HepG2 (cell line): Measurements from ENCODE around the gene KCNAB2. TPM values are rescaled to one million over a fixed set of nuclear protein-coding genes. Genes with fewer than 3 reads are reported as not detected.

ENCODE experiments used
- ATAC-seq: fragments of 200-7000 bp; cut with Tn5 transposase; 3 replicates; pipeline ENCODE4 v1.9.1; 2020; ENCODE audit warnings: mild to moderate bottlenecking, moderate library complexity
- BruUV-seq: library from RNA; stranded (reverse); fragments of 400-500 nt; replicated peaks from 2 replicates; lab custom pipeline; 2021; lab: Mats Ljungman, UMichigan
- CTCF ChIA-PET: fragments of 300-600 bp; formaldehyde crosslinking; extraction: SDS; loops from one replicate; lab custom pipeline; 2021; ENCODE audit warnings: low total read pairs, inconsistent platforms, low intra/inter-chr PET ratio; lab: Yijun Ruan, JAX
- POLR2A ChIA-PET: fragments of 350-600 bp; sonication (Branson Sonifier 250); formaldehyde crosslinking; loops from one replicate; lab custom pipeline; 2020; ENCODE audit warnings: antibody characterized with exemption, inconsistent platforms; lab: Yijun Ruan, JAX
- DNase-seq: peaks from one replicate; pipeline ENCODE4 v3.0.0-alpha.2; 2015; ENCODE audit warnings: low spot score
- FAIRE-seq: peaks from 3 replicates; lab custom pipeline; 2011; peaks lifted over from hg19 to GRCh38; lab: Jason Lieb, UNC
- H2AFZ ChIP-seq: one replicate; pipeline ENCODE4 v1.6.1; 2011; ENCODE audit warnings: low read length, inconsistent platforms
- H3K27ac ChIP-seq: fragments of 300-600 bp; 3 replicates; pipeline ENCODE4 v1.8.0; 2011; ENCODE audit warnings: mixed run types, mild to moderate bottlenecking, mixed read lengths, low read length, inconsistent platforms; ENCODE audit not compliant: insufficient read depth; ENCODE audit errors: extremely low read length
- H3K27me3 ChIP-seq, 2 experiments: fragments of 200-600 bp in 1 of 2; 2 replicates in 1 of 2; 3 replicates in 1 of 2; pipeline versions ENCODE4 v1.6.0 to v1.8.0; 2011; ENCODE audit warnings: low read length in 2 of 2, mild to moderate bottlenecking in 2 of 2, moderate library complexity in 2 of 2, inconsistent platforms in 1 of 2; ENCODE audit not compliant: insufficient read depth in 2 of 2, control insufficient read depth in 1 of 2
- H3K36me3 ChIP-seq, 2 experiments: fragments of 200-600 bp in 1 of 2; replicated peaks in 1 of 2; 2 replicates in 1 of 2; 3 replicates in 1 of 2; pipeline versions ENCODE4 v1.5.1 to v1.8.0; 2011; ENCODE audit warnings: low read length in 2 of 2, inconsistent platforms in 1 of 2; ENCODE audit not compliant: insufficient read depth in 2 of 2, control insufficient read depth in 1 of 2
- H3K4me1 ChIP-seq: 2 replicates; pipeline ENCODE4 v1.5.1; 2012; ENCODE audit warnings: low read length, inconsistent platforms; ENCODE audit not compliant: insufficient read depth
- H3K4me2 ChIP-seq: 2 replicates; pipeline ENCODE4 v1.6.0; 2011; ENCODE audit warnings: low read depth, low read length, inconsistent platforms
- H3K4me3 ChIP-seq, 3 experiments: fragments of 200-600 bp in 1 of 3; sonication (generic), shearing (Covaris generic) in 1 of 3; replicated peaks in 1 of 3; 2 replicates each; pipeline ENCODE4 v1.5.1; 2011 to 2016; ENCODE audit warnings: low read length in 3 of 3, inconsistent platforms in 2 of 3, low read depth in 2 of 3, mild to moderate bottlenecking in 2 of 3, control low read depth in 1 of 3, mixed read lengths in 1 of 3; ENCODE audit not compliant: insufficient read depth in 1 of 3
- H3K79me2 ChIP-seq: one replicate; pipeline ENCODE4 v1.6.1; 2011; ENCODE audit warnings: low read length, inconsistent platforms; ENCODE audit not compliant: insufficient read depth
- H3K9ac ChIP-seq: 2 replicates; pipeline ENCODE4 v1.6.0; 2011; ENCODE audit warnings: mild to moderate bottlenecking, low read depth, low read length, inconsistent platforms; ENCODE audit not compliant: insufficient read depth
- H3K9me3 ChIP-seq: 2 replicates; pipeline ENCODE4 v1.5.1; 2012; ENCODE audit warnings: mild to moderate bottlenecking, low read length
- H4K20me1 ChIP-seq: 2 replicates; pipeline ENCODE4 v1.6.0; 2011; ENCODE audit warnings: inconsistent platforms, mild to moderate bottlenecking, low read length, moderate library complexity; ENCODE audit not compliant: insufficient read depth
- ATF1 ChIP-seq: IDR thresholded peaks from 2 replicates; pipeline ENCODE4 v1.6.1; 2016; ENCODE audit warnings: mild to moderate bottlenecking, control low read depth
- KLF12 ChIP-seq: sonication (generic); formaldehyde crosslinking; IDR thresholded peaks from 2 replicates; pipeline ENCODE4 v1.4.0; 2020; ENCODE audit warnings: missing genetic modification reagents, borderline replicate concordance
- MTA1 ChIP-seq: sonication (generic); formaldehyde crosslinking; IDR thresholded peaks from 2 replicates; pipeline ENCODE4 v1.4.0; 2020; ENCODE audit warnings: missing genetic modification reagents, mild to moderate bottlenecking, borderline replicate concordance
- NR2F1 ChIP-seq, 2 experiments: fragments of 450-650 bp in 1 of 2; formaldehyde crosslinking in 1 of 2; IDR thresholded peaks; 2 replicates each; pipeline versions ENCODE4 v1.5.0 to v1.6.1; 2016 to 2020; ENCODE audit warnings: mild to moderate bottlenecking in 1 of 2, missing compliant biosample characterization in 1 of 2, missing genetic modification reagents in 1 of 2, moderate library complexity in 1 of 2
- PATZ1 ChIP-seq: sonication (generic); formaldehyde crosslinking; IDR thresholded peaks from 2 replicates; pipeline ENCODE4 v1.4.0; 2020; ENCODE audit warnings: missing genetic modification reagents
- RCOR2 ChIP-seq: IDR thresholded peaks from 2 replicates; pipeline ENCODE4 v1.6.1; 2016; ENCODE audit warnings: missing biosample characterization, missing genetic modification reagents
- SNAI1 ChIP-seq: sonication (generic); formaldehyde crosslinking; IDR thresholded peaks from 2 replicates; pipeline ENCODE4 v1.5.0; 2020; ENCODE audit warnings: mild to moderate bottlenecking, missing genetic modification reagents, borderline replicate concordance
- TBL1XR1 ChIP-seq: fragments of 150-350 bp; IDR thresholded peaks from 2 replicates; pipeline ENCODE4 v1.6.1; 2014; ENCODE audit warnings: borderline replicate concordance, low read length; ENCODE audit not compliant: partially characterized antibody
- ZKSCAN5 ChIP-seq: sonication (generic); formaldehyde crosslinking; IDR thresholded peaks from 2 replicates; pipeline ENCODE4 v1.5.1; 2020; ENCODE audit warnings: mild to moderate bottlenecking, missing genetic modification reagents
- ZNF564 ChIP-seq: sonication (generic); formaldehyde crosslinking; IDR thresholded peaks from 2 replicates; pipeline ENCODE4 v1.8.1; 2023; ENCODE audit warnings: mild to moderate bottlenecking, missing genetic modification reagents
- ZSCAN9 ChIP-seq: IDR thresholded peaks from 2 replicates; pipeline ENCODE4 v1.6.1; 2016; ENCODE audit warnings: borderline replicate concordance
- WGBS: methylation state at CpG from one replicate; pipeline ENCODE4 v1.1.6; 2017; ENCODE audit warnings: low lambda C conversion rate; 5-methylcytosine and 5-hydroxymethylcytosine counted together
- in situ Hi-C: cut with HindIII; loops from 2 replicates; pipeline ENCODE4 v1.10.0; 2017; ENCODE audit warnings: low pct_unique_long_range_greater_than_20kb; ENCODE audit not compliant: extremely low pct_ligation_motif_present
- intact Hi-C: fragments of 100-400 bp; cut with micrococcal nuclease; formaldehyde crosslinking; loops from one replicate; pipeline ENCODE4 v1.10.0; 2022; ENCODE audit not compliant: unreplicated experiment
- polyA plus RNA-seq, 8 experiments: library from polyadenylated mRNA; depleted of rRNA in 3 of 8; stranded (reverse) in 7 of 8; unstranded in 1 of 8; fragments of >200 nt; fragmentation: Illumina TruSeq in 4 of 8; extraction: Trizol in 4 of 8; gene quantifications; 2 replicates each; pipeline versions ENCODE4 v1.2.1 to v1.2.3, GENCODE V29; 2011 to 2016; ENCODE audit warnings: low read depth in 4 of 8, missing spikeins in 1 of 8, mixed read lengths in 1 of 8; ENCODE audit not compliant: insufficient read depth in 1 of 8
- total RNA-seq, 5 experiments: library from RNA; depleted of rRNA; stranded (reverse); fragments of >200 nt; fragmentation: Illumina TruSeq; extraction: Trizol; gene quantifications; 2 replicates each; pipeline ENCODE4 v1.2.3, GENCODE V29; 2016; ENCODE audit warnings: low read depth in 1 of 5

Gene KCNAB2
- total and polyA plus RNA-seq, 2 of the 13 experiments (the other 11 are each of a cell fraction or from before 2014, with no cell fraction given) = 6.2 to 8.8 TPM

- 87% methylated on average over 3 of the region's 3 CpGs for WGBS
- POLR2A ChIA-PET = no interaction called here
Measured at GRCh38 chr1:6011946-6012258, 33.8 kb upstream of the KCNAB2 start.

GRCh38 chr1:6012529-6013318 is 33.0 kb upstream of the KCNAB2 start:
- FAIRE-seq = no peak
- no peak overlapping the region for H3K4me3 ChIP-seq
- ATAC-seq = no peak
- H3K9ac ChIP-seq = no peak overlapping the region
- DNase-seq = no peak
- H3K36me3 ChIP-seq = no peaks in the 10 kb centered on the region
- ChIA-PET CTCF (no interaction called here), POLR2A (no interaction called here)
- peaks cover 20% of the 10 kb centered on the region for H3K4me1 ChIP-seq
- no TSS peak for BruUV-seq
- no peak overlapping the region for H3K4me2 ChIP-seq
- no peaks in the 10 kb centered on the region; a peak in 1 of 5 replicates for H3K27me3 ChIP-seq
- no peak overlapping the region for H3K27ac ChIP-seq
- TF ChIP-seq RCOR2 (CRISPR knock-in tag) (no peak), NR2F1 (CRISPR knock-in tag; IDR thresholded peaks at IDR 0.05) (no peak), ZSCAN9 (CRISPR knock-in tag) (no peak), SNAI1 (no peak), ZKSCAN5 (CRISPR knock-in tag) (peak; percentile 85), KLF12 (CRISPR knock-in tag) (no peak), PATZ1 (CRISPR knock-in tag) (no peak), ATF1 (CRISPR knock-in tag) (no peak), TBL1XR1 (no peak)
- H4K20me1 ChIP-seq = no peaks in the 10 kb centered on the region
- no peaks in the 10 kb centered on the region for H3K9me3 ChIP-seq
- no peaks in the 10 kb centered on the region for H3K79me2 ChIP-seq
- 71% methylated on average over 13 of the region's 17 CpGs for WGBS
- intact Hi-C loops (no loop called here), in situ Hi-C loops (no loop called here)
- no peak overlapping the region for H2AFZ ChIP-seq

More at GRCh38 chr1:6011946-6012258, 33.8 kb upstream of the KCNAB2 start:
- CTCF ChIA-PET = no interaction called here
- DNase-seq = no peak
- H3K9ac ChIP-seq = no peak overlapping the region
- no peaks in the 10 kb centered on the region for H3K9me3 ChIP-seq
- no peaks in the 10 kb centered on the region for H3K36me3 ChIP-seq
- H3K4me3 ChIP-seq = no peak overlapping the region
- no peaks in the 10 kb centered on the region; a peak in 1 of 5 replicates for H3K27me3 ChIP-seq
- no peak for ATAC-seq
- no TSS peak for BruUV-seq
- TF ChIP-seq MTA1 (no peak), ZKSCAN5 (CRISPR knock-in tag) (peak; percentile 85; the same call in 1 of the 2 replicates), ZNF564 (CRISPR knock-in tag) (no peak)
- TF ChIP-seq, all 625 proteins: peak for 1
- H3K79me2 ChIP-seq = no peaks in the 10 kb centered on the region
- in situ Hi-C loops = no loop called here
- intact Hi-C loops = no loop called here
- H3K4me1 ChIP-seq = peaks cover 20% of the 10 kb centered on the region
- H3K27ac ChIP-seq = no peak overlapping the region
- FAIRE-seq = no peak
- H4K20me1 ChIP-seq = no peaks in the 10 kb centered on the region
- no peak overlapping the region for H2AFZ ChIP-seq
- H3K4me2 ChIP-seq = no peak overlapping the region
